Measurements from ENCODE around the gene DSCAM.

DSCAM gene

DNA sequence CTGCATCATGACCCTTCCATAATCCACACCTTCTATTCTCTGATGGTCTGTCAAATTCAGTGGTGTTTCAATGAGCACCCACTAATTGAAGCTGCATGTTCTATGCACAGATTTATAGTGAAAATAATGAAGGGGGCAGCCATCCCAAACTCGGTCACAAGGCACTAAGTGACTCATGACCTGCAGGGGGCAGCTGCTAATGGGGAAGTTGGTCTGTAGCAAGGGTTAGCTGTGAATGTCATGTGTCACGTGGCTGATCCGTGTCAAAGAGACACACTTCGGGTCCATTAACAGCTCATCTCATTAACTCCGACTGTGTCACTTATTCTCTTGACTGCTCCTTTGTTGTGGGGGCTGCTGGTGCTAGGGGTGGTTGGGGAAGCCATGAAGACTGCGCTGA is 673.1 kb downstream of the DSCAM start:
- DNase-seq (ENCODE audit: low spot score) = no peak
- in situ Hi-C loops (cut with MboI; ENCODE audit: low pct_unique_long_range_greater_than_20kb, low sequenced_read_pairs, unreplicated experiment) = no loop called here
- no peak for TF ChIP-seq CTCF (IDR thresholded peaks at IDR 0.05; ENCODE audit: extremely low read depth, insufficient read depth, missing control alignments)

GRCh38 chr21:40169971-40170370 is 677.0 kb downstream of the DSCAM start:
- in situ Hi-C loops (cut with MboI; ENCODE audit: low pct_unique_long_range_greater_than_20kb, low sequenced_read_pairs, unreplicated experiment) = no loop called here
- no peak for DNase-seq (ENCODE audit: low spot score)
- no peak for TF ChIP-seq CTCF (IDR thresholded peaks at IDR 0.05; ENCODE audit: extremely low read depth, insufficient read depth, missing control alignments)

DNA sequence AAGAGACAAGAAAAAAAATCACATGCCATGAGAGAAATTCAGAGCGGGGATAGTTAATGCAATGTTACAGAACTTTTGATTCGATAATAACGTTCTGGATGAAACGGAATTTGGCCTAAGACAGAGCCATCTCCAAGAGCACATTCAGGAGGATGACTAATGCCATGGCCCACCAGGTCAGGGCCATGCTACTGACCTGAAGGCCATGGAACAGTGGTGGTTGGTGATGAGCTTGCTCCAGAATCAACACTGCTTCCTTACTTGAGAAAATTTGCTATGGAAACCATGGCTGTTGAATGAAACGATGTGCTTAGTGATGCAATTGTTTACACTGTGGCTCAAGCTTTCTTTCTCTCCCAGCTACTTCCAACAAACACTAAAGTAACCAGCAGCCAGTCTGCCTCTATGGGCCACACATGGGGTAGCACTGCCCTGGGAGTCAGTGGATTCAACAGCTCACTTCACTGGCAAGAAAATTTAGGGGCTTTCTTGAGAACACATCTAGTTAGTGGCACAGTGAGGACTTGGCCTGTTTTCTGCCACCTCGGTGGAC is 680.6 kb downstream of the DSCAM start:
- no peak for DNase-seq (ENCODE audit: low spot score)
- in situ Hi-C loops (cut with MboI; ENCODE audit: low pct_unique_long_range_greater_than_20kb, low sequenced_read_pairs, unreplicated experiment) = no loop called here
- no peak for TF ChIP-seq CTCF (IDR thresholded peaks at IDR 0.05; ENCODE audit: extremely low read depth, insufficient read depth, missing control alignments)

DNA sequence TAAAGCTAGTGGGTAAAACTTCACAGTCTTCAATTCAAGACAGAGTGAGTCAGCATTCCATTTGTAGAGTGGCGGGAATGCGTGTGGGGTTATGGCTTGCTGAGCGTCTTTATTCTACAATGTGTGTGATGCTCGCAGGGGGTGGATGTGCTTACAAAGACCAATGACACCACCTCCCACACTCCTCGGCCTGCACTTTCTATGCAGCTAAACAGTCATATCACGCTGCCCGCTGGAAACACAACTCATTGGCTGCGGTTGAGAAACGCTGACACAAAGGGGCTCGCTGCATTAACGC is 681.2 kb downstream of the DSCAM start:
- no peak for DNase-seq (ENCODE audit: low spot score)
- in situ Hi-C loops (cut with MboI; ENCODE audit: low pct_unique_long_range_greater_than_20kb, low sequenced_read_pairs, unreplicated experiment) = no loop called here

DNA sequence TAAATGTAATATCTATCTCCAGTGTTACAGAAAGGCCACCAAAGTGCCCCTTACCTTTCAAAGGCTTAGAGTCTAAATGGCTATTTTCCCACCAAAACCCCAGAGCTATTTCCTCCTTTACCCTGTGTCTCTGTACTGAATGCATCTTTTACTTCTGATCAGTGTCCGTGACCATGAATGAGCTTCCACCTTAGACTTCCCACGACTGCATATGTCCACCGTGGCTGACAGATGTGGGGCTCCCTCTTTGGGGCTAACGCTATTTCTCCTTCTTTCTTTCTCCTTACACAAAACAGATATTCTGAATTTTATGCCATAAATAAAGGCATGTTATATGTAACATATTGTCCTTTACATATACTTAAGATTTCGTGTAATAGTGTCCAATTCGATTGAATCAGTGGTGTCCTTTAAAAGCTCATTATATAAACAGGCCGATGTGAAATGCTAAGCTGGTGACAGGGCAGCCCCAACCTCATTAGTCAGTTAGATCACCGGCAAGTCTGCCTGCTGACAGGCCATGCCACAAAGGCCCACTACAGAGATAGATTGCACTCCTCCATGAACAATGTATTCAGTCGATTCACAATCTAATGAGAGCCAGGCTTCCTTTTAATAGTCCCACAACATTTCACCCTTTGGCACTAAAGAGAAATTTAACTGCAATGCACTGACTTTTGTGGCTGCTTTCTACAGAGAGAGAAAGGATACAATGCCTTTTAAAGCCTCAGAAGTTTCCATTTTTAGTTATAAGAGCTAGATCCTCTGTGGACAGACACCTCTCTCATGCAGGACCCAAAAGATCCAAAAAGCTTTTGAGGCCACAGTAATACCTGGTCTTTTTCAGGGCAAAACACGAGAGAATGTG is 681.8 kb downstream of the DSCAM start:
- in situ Hi-C loops (cut with MboI; ENCODE audit: low pct_unique_long_range_greater_than_20kb, low sequenced_read_pairs, unreplicated experiment) = no loop called here
- TF ChIP-seq CTCF (IDR thresholded peaks at IDR 0.05; ENCODE audit: extremely low read depth, insufficient read depth, missing control alignments) = no peak
- no peak for DNase-seq (ENCODE audit: low spot score)

More for the DNA sequence above, 681.2 kb downstream of the DSCAM start:
- no peak for TF ChIP-seq CTCF (IDR thresholded peaks at IDR 0.05; ENCODE audit: extremely low read depth, insufficient read depth, missing control alignments)

DNA sequence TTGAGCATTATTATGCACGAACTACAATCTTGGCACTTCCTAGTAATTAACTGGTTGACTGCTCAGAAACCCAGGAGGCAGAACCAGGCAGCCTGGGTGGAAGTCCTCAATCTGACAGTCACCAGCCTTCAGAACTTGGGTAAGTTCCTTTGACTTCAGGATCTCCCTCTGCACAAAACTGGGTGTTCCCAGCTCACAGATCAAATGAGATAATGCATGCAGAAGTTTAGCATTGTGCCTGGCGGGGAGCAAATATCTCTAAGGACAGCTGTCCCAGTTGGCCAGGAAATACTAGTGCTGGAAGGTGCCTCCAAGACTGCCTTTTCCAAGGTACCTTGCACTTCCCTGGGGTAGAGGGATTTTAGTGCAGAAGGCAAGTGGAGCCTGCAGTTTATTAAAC is 684.9 kb downstream of the DSCAM start:
- in situ Hi-C loops (cut with MboI; ENCODE audit: low pct_unique_long_range_greater_than_20kb, low sequenced_read_pairs, unreplicated experiment) = no loop called here
- TF ChIP-seq CTCF (IDR thresholded peaks at IDR 0.05; ENCODE audit: extremely low read depth, insufficient read depth, missing control alignments) = no peak
- no peak for DNase-seq (ENCODE audit: low spot score)

Measured in GM13977 (cell line).